Measurements from ENCODE around the gene CCDC171. TPM values are rescaled to one million over a fixed set of nuclear protein-coding genes. Genes with fewer than 3 reads are reported as not detected.

The CCDC171 gene
- total RNA-seq, 2 donors from 2014 or later: 2.3 TPM

GRCh38 chr9:15977438-15977837 lies 424.6 kb downstream of the CCDC171 start:
- Histone ChIP-seq H3K9me3 (no peaks in the 10 kb centered on the region), H3K36me3 (no peaks in the 10 kb centered on the region), H3K4me3 (no peak overlapping the region), H3K27me3 (no peaks in the 10 kb centered on the region), H3K27ac (no peak overlapping the region), H3K4me1 (no peaks in the 10 kb centered on the region), H3K9ac (ENCODE audit: low read depth in 2 of 2, low read length in 2 of 2) (no peak overlapping the region)
- intact Hi-C loops (cut with DNase I): no loop called here
- DNase-seq: no peak
- TF ChIP-seq, protein P1, sequence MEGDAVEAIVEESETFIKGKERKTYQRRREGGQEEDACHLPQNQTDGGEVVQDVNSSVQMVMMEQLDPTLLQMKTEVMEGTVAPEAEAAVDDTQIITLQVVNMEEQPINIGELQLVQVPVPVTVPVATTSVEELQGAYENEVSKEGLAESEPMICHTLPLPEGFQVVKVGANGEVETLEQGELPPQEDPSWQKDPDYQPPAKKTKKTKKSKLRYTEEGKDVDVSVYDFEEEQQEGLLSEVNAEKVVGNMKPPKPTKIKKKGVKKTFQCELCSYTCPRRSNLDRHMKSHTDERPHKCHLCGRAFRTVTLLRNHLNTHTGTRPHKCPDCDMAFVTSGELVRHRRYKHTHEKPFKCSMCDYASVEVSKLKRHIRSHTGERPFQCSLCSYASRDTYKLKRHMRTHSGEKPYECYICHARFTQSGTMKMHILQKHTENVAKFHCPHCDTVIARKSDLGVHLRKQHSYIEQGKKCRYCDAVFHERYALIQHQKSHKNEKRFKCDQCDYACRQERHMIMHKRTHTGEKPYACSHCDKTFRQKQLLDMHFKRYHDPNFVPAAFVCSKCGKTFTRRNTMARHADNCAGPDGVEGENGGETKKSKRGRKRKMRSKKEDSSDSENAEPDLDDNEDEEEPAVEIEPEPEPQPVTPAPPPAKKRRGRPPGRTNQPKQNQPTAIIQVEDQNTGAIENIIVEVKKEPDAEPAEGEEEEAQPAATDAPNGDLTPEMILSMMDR (IDR thresholded peaks at IDR 0.05): no peak

GRCh38 chr9:15982182-15982581 lies 429.3 kb downstream of the CCDC171 start:
- Histone ChIP-seq H3K4me3 (no peak overlapping the region), H3K27me3 (no peaks in the 10 kb centered on the region), H3K9ac (ENCODE audit: low read depth in 2 of 2, low read length in 2 of 2) (no peak overlapping the region), H3K36me3 (no peaks in the 10 kb centered on the region), H3K27ac (no peak overlapping the region), H3K9me3 (no peaks in the 10 kb centered on the region), H3K4me1 (no peaks in the 10 kb centered on the region)
- TF ChIP-seq, protein P1 (IDR thresholded peaks at IDR 0.05): no peak
- no peak for DNase-seq
- intact Hi-C loops (cut with DNase I): no loop called here

DNA sequence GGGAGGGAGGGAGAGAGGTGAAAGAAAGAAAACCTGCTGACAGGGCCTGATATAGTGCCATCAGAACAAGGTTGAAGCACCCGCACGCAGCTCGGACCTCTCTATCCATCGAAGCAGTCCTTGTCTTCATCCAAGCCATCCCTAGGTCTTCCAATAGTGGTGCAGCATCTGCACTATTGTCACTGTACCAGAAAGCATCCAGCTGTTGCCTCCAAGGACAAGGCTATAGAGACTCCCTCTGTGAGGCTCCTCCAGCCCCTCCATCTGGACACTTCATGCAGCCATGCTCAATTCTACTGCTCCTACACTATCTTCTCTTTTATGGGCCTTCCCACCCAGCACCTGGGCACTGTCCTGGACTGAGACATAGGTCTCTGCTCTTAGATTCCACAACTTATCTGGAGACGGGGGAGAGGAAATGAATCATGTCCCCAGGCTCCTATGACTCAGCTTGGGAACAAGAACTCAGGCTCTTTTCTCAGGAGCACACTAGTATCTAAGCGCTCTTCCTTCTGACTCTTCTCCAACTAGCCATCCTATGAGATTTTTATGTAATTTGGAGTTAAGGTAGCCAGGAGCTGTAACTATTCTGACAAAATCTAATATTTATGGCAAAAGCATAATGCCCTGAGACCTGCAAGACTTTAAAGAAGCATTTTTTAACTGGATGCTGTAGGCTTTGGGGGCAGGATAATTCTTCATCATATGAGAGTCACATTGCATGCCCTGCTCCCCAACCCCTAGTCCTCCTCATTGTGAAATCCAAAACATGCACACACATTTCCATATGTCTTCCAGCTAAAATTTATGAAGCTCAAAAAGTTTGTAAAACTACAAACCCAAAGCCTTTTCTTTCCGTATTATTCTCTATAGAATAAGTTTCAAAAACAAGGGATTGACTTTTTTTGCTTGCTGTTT lies 446.8 kb downstream of the CCDC171 start:
- H3K9ac ChIP-seq (ENCODE audit: low read depth in 2 of 2, low read length in 2 of 2): no peak overlapping the region
- intact Hi-C loops (cut with DNase I): no loop called here
- no peaks in the 10 kb centered on the region for H3K36me3 ChIP-seq
- H3K4me1 ChIP-seq: no peaks in the 10 kb centered on the region
- no peak for DNase-seq
- TF ChIP-seq, protein P1 (IDR thresholded peaks at IDR 0.05): no peak
- no peaks in the 10 kb centered on the region for H3K27me3 ChIP-seq
- no peak overlapping the region for H3K27ac ChIP-seq
- H3K4me3 ChIP-seq: no peak overlapping the region
- H3K9me3 ChIP-seq: no peaks in the 10 kb centered on the region

GRCh38 chr9:16000811-16001210 lies 448.0 kb downstream of the CCDC171 start:
- TF ChIP-seq, protein P1 (IDR thresholded peaks at IDR 0.05): no peak
- DNase-seq: no peak
- no peaks in the 10 kb centered on the region for H3K36me3 ChIP-seq
- no peak overlapping the region for H3K4me3 ChIP-seq
- intact Hi-C loops (cut with DNase I): no loop called here
- H3K9me3 ChIP-seq: no peaks in the 10 kb centered on the region
- no peak overlapping the region for H3K9ac ChIP-seq (ENCODE audit: low read depth in 2 of 2, low read length in 2 of 2)
- no peaks in the 10 kb centered on the region for H3K27me3 ChIP-seq
- no peak overlapping the region for H3K27ac ChIP-seq
- no peaks in the 10 kb centered on the region for H3K4me1 ChIP-seq

- H3K9ac ChIP-seq (ENCODE audit: low read depth in 2 of 2, low read length in 2 of 2): no peak overlapping the region
- H3K27ac ChIP-seq: no peak overlapping the region
- no peak for DNase-seq
- H3K4me1 ChIP-seq: no peaks in the 10 kb centered on the region
- no peak overlapping the region for H3K4me3 ChIP-seq
- no peaks in the 10 kb centered on the region for H3K36me3 ChIP-seq
- H3K9me3 ChIP-seq: no peaks in the 10 kb centered on the region
- H3K27me3 ChIP-seq: no peaks in the 10 kb centered on the region
- TF ChIP-seq, protein P1 (IDR thresholded peaks at IDR 0.05): no peak
- intact Hi-C loops (cut with DNase I): no loop called here
Observed at GRCh38 chr9:16001856-16002255, 449.0 kb downstream of the CCDC171 start.

Measured in colonic mucosa (tissue), 4 donors.